GM19043 (cell line): ENCODE data around the gene APBB2.

Experiments used
- ATAC-seq: cut with Tn5 transposase; IDR thresholded peaks from one replicate; pipeline ENCODE4 v1.9.1; 2021; ENCODE audit warnings: low read depth; ENCODE audit not compliant: unreplicated experiment

The APBB2 gene

DNA sequence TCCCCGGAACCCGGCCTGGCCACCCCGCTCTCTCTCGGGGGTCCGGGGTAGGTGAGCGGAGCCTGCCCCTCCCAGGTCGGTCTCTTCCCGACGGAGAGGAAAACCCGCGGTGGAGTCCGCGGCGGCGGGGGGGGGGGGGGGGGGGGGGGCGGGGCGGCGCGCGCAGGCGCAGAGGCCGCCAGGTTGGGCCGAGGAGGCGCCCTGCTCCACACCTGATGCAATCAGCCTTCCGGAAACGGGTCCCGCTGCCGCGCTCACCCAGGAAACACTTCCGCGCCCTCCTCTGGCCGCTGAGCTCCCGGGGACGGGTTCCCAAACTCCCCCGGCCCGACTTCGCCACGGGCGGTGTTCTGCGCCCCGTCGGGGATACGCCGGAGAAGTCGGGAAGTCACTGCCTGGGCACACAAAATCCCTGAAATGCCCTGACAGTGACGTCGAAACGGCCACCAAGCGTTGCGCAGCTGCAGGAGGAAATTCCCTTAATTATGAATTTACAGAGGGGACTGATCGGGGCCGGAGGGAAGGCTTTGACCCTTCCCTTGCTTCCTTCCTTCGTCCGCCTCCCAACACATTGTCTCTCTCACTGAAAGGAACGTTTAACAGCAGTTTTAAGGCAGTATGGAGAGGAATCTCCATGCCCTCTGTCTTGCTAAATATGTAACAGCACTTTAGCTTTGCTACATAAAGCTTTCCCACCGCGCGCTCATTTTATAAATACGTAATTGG lies 2.1 kb upstream of the APBB2 start:
- ATAC-seq: peak; percentile 51

DNA sequence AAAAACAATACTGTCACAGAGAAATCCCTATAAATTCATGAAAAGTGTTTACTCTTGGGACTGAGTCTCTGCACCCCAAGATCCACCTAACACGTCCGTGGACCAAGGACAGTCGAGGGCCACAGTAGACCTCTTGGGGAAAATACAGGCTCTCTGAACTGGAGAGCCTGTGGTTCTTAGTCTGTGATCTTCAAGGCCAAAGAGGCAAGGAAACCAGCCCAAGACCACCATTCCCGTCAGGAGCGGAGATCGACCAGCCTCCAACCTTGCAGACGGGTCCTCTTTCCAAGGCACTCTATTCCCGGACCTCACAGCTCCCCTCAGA lies 1.6 kb upstream of the APBB2 start:
- ATAC-seq: no peak

DNA sequence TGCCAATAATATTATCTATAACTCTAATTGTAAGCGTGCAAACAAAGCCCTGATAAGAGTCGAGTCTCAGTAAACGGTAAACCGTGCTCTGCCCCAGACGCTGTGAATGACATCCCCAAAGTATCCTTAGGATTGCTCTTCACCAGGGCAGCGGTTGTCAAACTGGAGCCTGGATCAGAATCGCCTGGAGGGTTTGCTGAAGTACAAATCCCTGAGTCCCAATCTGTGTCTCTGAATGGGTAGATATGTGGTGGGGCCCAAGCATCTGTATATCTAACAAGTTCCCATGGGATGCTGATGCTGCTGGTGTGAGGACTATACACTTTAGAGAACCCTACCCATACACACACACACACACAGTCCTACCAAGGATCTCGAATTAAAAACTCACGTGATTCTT lies 813 bp upstream of the APBB2 start:
- no peak for ATAC-seq

DNA sequence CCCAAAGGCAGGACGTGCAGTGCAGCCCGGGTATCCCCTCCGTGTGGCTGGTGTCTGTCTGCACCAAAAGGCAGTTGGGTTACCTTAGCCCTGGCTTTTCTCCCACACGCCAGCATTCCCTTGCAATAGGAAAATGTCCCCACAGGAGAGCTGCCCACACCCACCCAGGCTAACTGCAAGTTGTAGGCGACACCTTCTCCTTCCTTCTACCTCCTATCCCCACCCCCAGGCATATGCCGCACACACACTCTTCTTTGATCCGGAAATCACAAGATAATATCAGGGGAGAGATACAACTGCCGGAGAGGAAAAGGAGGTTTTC lies 444 bp upstream of the APBB2 start:
- no peak for ATAC-seq

DNA sequence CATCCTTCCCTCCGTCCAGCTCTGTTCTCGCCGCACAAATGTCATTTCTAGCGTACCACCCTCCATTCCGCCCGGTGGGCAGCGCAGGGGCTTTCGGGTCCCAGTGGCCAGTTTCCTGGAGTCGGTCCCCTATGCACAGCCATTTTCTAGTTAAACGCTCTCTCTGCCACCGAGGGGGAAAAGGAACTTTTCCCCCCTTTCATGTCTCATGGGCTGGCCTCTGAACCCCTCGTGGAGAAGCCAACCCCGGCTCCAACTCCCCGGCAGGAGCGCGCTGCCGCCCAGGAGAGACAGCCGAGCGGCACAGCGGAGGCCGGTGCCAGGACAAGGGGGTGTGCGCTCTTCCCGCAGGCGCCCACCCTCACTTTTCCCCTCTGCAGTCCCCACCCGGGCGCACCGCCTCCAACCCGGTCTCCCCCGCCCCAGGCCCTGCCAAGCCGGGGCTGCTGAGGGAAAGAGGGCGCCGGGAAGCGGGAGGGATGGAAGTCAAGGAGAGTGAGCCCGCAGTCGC lies 662 bp downstream of the APBB2 start:
- peak; percentile 13 for ATAC-seq

DNA sequence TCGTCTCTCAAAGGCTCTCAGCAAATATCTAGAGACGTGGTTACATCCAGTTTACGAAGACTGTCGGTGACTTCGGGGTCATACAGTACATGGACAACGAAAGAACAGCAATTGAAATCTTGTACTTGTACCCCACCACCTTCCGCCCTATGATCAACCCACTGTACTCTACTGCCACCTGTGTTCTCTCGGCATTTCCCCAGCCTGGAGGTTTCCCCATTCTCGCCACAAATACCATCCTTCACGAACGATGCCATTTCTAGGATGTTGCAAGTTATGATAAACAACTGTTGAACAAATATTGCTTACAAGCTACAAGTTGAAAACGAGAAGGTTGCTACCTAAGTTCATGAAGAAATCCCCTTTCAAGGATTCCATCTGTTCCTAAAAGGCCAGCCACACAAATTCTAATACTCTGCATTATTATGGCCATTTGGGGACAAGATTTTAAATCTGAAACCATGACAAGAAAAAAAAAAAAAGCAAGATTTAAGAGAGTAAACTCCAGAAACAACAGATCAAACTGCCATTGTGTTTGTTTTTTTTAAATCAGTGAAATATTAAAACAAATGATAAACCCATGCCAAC lies 1.6 kb downstream of the APBB2 start:
- no peak for ATAC-seq

DNA sequence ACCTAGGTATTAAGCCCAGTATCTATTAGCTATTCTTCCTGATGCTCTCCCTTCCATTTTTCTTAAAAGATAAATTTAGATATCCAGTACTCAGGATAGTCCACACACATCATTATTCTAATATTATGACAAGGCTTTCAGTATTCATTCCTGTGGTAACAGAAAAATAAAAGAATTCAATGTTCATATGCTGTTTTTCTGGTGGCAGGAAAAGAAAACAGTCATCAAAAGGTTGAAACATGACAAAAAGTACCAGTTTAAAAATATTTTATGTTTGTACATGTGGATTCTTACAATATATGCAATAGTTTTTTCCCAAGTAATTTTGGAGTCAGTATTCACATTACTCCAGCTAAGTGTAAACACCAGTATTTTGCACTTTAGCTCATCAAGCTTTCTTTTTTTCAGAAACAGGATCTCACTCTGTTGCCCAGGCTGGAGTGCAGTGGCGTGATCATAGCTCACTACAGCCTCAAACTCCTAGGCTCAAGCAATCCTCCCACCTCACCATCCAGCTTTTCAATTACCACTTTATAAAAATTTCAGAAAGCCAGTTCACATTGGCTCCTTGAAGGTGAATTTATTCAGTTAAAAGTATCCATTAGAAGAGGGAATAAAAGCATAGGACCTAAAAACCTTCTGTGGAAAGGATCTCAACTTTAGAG lies 2.3 kb downstream of the APBB2 start:
- ATAC-seq: no peak

DNA sequence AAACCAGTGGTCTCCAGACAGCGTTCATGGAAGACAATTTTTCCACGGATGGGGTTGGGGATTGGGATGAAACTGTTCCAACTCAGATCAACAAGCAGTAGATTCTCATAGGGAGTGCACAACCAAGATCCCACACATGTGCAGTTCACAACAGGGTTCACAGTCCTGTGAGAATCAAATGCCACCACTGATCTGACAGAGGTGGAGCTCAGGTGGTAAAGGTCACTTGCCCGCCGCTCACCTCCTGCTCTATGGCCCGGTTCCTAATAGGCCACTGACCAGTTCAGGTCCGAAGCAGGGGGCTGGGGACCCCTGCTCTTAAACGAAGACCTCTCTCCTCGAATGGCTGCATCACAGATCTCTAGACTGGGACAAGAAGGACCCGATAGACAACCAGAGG lies 4.4 kb downstream of the APBB2 start:
- no peak for ATAC-seq

DNA sequence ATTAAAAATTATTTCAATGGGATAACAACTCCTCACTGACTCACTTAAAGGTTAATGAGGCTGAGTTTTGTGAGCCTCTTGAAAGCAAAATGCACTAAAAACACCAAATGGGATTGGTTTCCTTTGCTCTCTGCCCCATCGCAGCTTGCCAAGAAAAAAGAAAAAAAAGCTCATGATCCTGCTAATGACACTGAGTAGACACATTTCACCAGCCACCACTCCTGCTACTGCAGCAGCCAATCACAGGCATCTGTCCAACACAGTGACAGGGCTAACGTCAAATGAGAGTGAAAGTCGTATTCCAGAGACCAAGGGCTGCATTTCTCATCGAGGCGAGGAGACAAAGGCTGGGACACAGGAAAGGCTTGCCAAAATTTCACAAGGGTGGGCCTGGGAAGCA lies 5.2 kb downstream of the APBB2 start:
- no peak for ATAC-seq

DNA sequence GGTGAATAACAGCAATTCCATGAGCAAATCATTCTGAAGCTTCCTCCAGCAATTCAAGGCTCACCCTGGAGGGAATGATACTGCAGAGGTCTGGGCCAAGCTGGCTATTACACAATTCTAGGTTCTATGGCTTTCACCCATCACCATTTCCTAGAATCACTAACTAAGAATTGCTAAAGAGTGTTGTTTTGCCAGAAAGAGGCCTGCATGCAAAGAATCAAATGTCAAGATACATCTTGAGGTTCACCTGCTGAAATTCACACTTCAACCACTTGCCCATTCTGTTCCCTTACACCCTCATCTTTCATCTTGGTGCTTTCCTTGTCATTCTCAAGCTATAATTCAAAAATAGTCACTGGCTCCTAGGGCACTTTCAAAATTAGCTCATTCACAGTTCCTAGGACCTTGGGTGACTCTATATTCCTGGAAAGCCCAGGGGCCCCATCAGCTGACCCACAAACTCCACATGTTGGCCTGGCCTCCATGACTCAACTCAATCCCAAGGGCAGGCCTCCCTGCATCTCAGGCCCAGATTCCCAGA lies 7.0 kb downstream of the APBB2 start:
- ATAC-seq: no peak

DNA sequence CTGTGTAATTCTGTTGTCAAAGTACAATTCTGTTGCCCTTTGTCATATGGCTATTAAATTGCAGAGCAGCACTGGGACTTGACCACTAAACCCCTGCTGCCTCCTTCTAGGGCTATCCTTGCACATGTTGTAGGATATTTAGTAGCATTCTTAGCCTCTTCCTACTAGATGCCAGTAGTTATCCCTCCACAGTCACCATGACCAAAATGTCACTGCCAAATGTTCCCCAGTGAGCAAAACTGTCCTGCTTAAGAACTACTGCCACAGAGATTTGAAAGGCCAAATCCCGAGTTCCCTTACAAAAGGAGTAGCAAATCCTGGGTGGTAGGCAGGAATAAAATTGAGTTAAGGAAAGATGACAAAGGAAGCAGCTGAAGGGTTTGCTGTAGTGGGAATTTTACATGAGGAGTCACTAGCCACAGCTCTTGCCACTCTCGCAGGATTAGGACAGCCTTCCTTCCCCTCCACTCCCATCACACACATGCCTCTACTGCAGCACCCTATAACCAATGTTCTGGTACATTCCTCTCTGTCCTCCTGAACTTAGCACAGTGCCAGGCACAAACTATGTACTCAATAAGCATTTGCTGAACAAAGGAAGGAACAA lies 8.4 kb downstream of the APBB2 start:
- no peak for ATAC-seq

DNA sequence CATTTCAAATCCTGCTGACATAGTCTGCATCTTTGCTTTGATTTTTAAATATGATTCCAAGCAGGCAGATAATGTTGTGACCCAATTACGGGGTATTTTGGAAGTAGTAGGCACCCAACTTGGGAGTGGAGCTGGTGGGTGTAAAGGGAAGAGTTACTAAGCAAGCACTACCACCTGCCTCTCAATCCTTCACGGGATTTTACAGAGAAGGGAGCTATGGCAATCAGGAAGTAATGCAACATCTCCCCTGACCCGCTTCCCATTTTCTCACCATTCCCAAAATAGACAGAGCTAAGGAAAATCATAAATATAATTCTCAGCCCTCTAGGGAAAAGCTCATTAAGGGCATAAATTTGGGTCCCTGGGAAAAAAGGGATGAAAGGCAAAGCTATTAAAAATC lies 9.2 kb downstream of the APBB2 start:
- no peak for ATAC-seq

DNA sequence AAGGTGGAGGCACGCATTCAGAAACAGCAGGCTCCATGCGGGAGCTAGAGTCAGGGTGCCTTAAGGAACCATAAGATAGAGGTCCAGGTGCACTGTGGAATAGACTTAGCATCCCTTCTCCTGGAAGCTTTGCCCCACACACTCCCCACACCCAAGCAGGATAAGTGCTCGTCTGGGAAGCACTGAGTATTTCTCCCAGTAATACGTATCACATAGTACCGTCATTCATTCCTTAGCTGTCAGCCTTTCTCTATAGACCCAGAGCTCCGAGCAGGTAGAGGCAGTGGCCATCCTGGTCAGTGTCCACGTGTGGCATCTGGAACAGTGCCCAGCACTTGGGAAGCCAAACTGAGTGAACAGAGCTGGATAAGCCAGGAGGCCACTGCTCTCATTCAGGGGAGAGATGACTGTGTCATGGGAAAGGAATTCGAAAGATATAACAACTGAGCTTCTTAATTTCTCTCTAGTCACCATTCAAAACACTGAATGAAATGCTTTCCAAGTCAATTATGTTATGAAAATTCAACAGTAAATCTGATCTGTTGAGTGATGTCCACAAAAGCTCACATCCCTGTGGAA lies 9.9 kb downstream of the APBB2 start:
- ATAC-seq: no peak

DNA sequence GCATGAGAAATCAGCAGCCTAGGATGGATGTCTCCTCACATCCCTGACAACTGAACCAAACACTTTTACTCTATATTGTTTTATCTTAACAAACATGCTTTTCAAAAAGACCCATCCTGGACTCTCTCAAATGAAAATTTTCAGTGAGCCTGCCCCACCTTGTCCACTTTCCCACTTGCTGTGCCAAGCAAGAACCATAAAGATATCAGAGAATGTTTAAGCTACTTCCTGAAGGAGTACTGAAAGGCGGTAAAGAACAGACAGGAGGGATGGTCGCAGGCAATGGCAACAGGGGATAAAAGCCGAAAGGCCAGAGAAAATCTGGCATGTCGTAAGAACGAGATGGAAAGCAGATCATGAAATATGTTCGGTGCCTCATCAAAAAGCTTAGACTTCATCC lies 10.5 kb downstream of the APBB2 start:
- no peak for ATAC-seq

DNA sequence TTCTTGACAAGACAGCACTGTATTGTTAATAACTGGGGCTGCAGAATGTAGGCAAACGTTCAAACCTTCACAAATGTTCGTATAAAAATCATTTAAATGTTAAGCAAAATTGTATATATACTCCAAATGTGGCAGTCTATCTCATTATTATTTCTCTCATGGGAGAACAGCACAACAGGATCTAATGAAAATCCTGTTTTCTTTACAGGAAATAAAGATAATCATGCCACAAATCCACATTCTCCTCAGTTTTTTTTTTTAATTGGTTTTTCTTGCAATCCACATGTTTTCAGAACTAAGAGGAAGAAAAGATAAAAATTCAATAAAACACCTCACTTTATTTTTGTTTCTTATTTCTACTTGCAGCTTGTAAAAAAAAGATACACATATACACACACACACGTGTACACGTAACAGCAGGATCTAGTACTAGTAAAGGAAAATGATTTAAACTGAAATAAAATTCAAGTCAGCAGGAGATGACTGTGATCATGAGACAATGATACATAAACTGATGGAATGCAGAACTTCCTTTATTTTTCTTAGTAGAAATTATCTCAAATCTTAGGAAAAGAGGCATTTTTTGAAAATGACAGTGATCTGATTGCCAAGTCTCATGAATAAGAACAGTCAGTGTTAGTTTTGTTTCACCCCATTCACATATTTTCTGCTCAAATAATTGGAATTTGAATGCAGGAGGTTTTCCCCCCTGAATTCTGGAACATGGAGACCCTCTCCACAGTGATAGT lies 11.3 kb downstream of the APBB2 start:
- ATAC-seq: no peak

DNA sequence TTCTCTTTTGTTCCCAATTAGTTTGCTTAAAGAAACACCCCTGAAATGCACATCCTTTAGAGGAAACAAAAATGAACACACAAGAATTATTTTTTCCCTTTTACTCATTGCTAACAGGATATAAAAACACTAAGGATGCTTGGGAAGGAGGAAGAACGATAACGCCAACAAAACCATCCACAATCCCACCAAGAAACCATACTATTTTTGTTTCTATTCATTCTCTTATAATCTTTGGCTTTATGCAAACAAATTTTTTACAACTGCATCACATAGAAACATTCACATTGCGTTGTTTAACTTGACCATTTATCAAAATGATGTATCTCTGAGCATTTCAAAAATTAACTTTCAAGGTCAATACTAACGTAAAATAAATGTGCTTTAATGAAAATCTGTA lies 12.0 kb downstream of the APBB2 start:
- ATAC-seq: no peak

DNA sequence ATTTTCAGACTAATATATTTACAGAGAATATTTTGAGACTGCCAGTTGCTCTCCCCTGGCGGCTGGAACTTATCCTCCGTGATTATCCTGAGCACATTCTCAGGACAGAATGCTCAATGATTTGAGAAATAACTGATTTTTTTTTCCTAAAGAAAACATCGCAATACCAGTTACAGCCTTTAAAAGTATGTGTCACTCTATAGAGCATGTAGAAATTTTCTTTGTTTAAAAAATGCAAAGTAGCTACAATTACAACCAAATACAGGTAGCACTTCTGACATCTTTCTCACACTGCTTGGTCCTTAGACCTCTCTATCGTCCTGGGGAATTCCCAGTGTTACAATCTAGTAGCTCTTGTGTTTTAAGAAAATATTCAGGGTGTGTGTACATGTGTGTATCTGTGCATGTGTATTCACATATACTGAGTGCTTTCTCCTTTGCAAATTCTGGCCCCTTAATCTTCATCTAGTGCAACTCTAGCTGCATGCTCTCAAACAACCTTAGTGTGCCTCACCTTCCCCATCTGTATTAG lies 13.8 kb downstream of the APBB2 start:
- ATAC-seq: no peak

DNA sequence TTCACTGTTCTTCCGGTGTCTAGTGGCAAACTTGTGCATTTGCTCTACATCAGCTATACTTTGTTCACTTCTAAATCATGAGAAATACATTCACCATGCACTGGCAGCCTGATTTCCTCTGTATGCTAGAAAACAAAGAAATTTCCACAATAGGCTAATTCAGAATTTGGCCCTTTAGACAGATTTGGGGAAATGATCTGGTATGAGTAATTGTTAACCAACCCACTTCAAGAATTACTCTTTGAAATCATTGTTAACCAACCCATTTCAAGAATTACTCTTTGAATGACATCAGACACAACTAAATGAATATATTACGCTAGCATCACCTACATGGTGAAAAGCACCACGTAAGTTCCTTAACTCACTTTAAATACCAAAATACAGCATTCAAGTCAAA lies 14.6 kb downstream of the APBB2 start:
- ATAC-seq: no peak

DNA sequence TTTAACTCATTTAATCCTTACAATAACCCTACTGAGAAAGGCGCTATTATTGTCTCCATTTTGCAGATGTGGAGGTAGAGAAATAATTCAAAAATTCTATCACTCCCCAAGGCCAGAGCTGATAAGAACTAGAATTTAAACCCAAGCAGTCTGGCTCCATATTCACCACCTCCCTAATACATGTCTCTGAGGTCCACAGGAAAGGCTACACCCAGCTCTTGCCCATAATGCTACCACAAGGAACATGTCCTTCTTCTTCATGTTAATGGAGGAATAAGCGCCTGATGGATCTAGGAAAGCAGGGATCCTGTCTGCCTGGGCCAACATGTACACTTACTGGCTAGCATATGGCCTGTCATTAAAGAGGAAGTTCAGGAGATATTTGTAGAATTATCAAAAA lies 16.3 kb downstream of the APBB2 start:
- ATAC-seq: no peak

DNA sequence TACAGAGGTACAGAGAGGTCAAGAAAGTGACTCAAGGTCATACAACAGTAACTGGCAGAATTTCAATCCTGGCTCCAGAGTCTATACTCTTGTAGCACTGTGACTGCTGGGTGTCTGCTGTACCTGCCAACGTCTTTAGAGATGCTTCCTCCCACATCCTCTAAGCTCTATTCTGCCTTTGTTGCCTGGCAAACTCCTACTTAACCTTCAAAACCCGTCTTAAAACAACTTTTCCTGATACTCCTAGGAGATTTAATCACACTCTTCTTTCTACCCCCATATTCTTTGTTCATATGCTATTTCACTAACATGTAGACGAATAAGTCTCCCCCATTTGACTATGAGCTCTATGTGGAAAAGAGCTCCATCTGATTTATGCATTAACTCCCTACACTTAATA lies 16.8 kb downstream of the APBB2 start:
- ATAC-seq: no peak
